IMR-90 (cell line): ENCODE measurements around the gene PSMD14.

Source experiments
- BHLHE40 ChIP-seq: fragments of 150-350 bp; IDR thresholded peaks from 2 replicates; pipeline ENCODE4 v1.6.1; 2016; ENCODE audit warnings: mild to moderate bottlenecking, low read depth, low read length
- CEBPB ChIP-seq: IDR thresholded peaks from 2 replicates; pipeline ENCODE4 v1.6.1; 2012; ENCODE audit warnings: low read depth, low read length, improper control_type of control experiment
- CHD1 ChIP-seq: IDR thresholded peaks from 2 replicates; pipeline ENCODE4 v1.6.1; 2012; ENCODE audit warnings: low read depth, low read length, improper control_type of control experiment
- CTCF ChIP-seq: conservative IDR thresholded peaks from 2 replicates; pipeline ENCODE4 v1.5.1; 2012; ENCODE audit warnings: mild to moderate bottlenecking, low read depth, low read length, improper control_type of control experiment
- FOS ChIP-seq: fragments of 150-350 bp; IDR thresholded peaks from 2 replicates; pipeline ENCODE4 v1.6.1; 2016; ENCODE audit warnings: low read depth, low read length
- MXI1 ChIP-seq: IDR thresholded peaks from 2 replicates; pipeline ENCODE4 v1.6.1; 2012; ENCODE audit warnings: low read depth, mild to moderate bottlenecking, low read length, moderate library complexity, borderline replicate concordance
- POLR2A ChIP-seq: IDR thresholded peaks from 2 replicates; pipeline ENCODE4 v1.6.1; 2012; ENCODE audit warnings: mild to moderate bottlenecking, low read depth, low read length
- RAD21 ChIP-seq: IDR thresholded peaks from 2 replicates; pipeline ENCODE4 v1.6.1; 2012; ENCODE audit warnings: low read length, improper control_type of control experiment
- RCOR1 ChIP-seq: IDR thresholded peaks from 2 replicates; pipeline ENCODE4 v1.6.1; 2012; ENCODE audit warnings: mild to moderate bottlenecking, low read length, improper control_type of control experiment; ENCODE audit not compliant: insufficient replicate concordance
- RFX5 ChIP-seq: IDR thresholded peaks from 2 replicates; pipeline ENCODE4 v1.8.0; 2012; ENCODE audit warnings: low read depth, mild to moderate bottlenecking, low read length, moderate library complexity
- SMC3 ChIP-seq: fragments of 150-350 bp; IDR thresholded peaks from 2 replicates; pipeline ENCODE4 v1.6.1; 2016; ENCODE audit warnings: low read depth, mild to moderate bottlenecking, antibody characterized with exemption, low read length, moderate library complexity

DNA sequence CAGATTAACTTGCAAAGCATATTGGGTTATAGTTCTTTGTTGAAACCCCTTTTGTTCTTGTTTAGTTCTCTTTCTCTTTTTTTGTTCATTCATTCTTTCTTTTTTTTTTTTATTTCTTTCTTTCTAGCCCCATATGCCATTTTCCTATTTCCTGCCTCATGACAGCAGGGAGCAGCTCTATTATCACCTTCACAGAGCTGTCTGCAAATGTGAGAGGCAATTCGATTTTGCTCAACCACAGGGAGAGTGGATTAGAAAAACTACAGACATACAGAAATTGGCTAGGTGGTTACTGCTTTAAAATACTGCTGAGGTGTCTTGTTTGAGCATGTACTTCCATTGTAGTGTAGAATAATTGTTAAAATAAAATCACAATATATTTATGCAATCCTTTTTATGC lies 63.6 kb downstream of the PSMD14 start:
- TF ChIP-seq RAD21 (no peak), CTCF (no peak), SMC3 (no peak), CHD1 (no peak), POLR2A (no peak), RCOR1 (no peak), MXI1 (no peak), BHLHE40 (no peak), CEBPB (no peak), FOS (no peak), RFX5 (no peak)
